KOPT-K1 (cell line): Measurements from ENCODE around the gene NTSR2.

Experiments used
- H3K27ac ChIP-seq: fragments of 200-600 bp; sonication (generic); 2 replicates; pipeline ENCODE4 v1.5.1; 2016; ENCODE audit warnings: antibody characterized with exemption, mild to moderate bottlenecking, low read depth, low read length; ENCODE audit not compliant: poor library complexity, severe bottlenecking
- H3K36me3 ChIP-seq: fragments of 200-600 bp; sonication (generic); 2 replicates; pipeline ENCODE4 v1.5.1; 2017; ENCODE audit warnings: antibody characterized with exemption, mild to moderate bottlenecking, low read length, moderate library complexity; ENCODE audit not compliant: insufficient read depth
- H3K9me3 ChIP-seq: fragments of 200-600 bp; sonication (generic); 2 replicates; pipeline ENCODE4 v1.5.1; 2017; ENCODE audit warnings: antibody characterized with exemption, low read length, mild to moderate bottlenecking; ENCODE audit not compliant: insufficient read depth, poor library complexity, severe bottlenecking

The NTSR2 gene

DNA sequence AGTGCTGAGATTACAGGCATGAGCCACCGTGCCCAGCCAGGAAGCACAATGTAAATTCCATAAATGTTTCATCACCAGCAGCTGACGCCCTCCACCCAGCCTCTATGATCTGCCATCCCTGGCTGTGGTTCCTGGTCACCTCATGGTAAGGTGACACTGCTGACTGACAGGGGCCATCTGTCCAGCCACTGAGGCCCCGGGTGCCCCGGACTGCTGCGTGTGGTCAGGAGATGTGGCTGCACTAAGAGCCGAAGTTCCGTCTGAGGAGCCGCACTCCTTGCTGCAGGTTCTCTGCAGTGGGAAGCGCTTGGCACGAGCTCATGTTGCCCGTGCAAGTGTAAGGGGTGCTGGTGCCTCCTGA, 10.9 kb downstream of the NTSR2 start:
- peaks cover 14% of the 10 kb centered on the region for H3K9me3 ChIP-seq
- H3K27ac ChIP-seq = no peak overlapping the region
- no peaks in the 10 kb centered on the region for H3K36me3 ChIP-seq

GRCh38 chr2:11658208-11659114, 11.5 kb downstream of the NTSR2 start:
- H3K9me3 ChIP-seq = peaks cover 14% of the 10 kb centered on the region
- no peaks in the 10 kb centered on the region for H3K36me3 ChIP-seq
- no peak overlapping the region for H3K27ac ChIP-seq

GRCh38 chr2:11657646-11658045, 12.3 kb downstream of the NTSR2 start:
- peaks cover 6% of the 10 kb centered on the region for H3K9me3 ChIP-seq

GRCh38 chr2:11657195-11657594, 12.8 kb downstream of the NTSR2 start:
- peaks cover 4% of the 10 kb centered on the region for H3K9me3 ChIP-seq
- no peak overlapping the region for H3K27ac ChIP-seq
- no peaks in the 10 kb centered on the region for H3K36me3 ChIP-seq

More at GRCh38 chr2:11657646-11658045, 12.3 kb downstream of the NTSR2 start:
- Histone ChIP-seq H3K27ac (no peak overlapping the region), H3K36me3 (no peaks in the 10 kb centered on the region)

- Histone ChIP-seq H3K36me3 (no peaks in the 10 kb centered on the region), H3K9me3 (no peaks in the 10 kb centered on the region), H3K27ac (no peak overlapping the region)
Measured at GRCh38 chr2:11656671-11657101, 13.3 kb downstream of the NTSR2 start.

DNA sequence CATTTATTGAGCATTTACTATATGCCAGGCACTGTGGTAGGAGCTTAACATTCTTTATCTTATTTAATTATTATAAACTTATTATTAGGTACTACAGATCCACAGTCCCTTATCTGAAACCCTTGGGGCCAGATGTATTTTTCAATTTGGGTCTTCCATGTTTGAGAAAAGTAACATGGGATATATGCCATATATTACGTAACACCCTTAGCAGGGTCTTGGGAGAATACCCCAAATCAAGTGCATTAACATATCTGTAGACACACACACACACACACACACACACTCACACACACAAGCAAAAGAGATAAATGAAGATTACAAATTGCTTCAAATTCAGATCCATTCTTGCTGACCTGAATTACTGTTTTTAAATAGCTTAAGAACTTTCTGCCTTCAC, 13.7 kb downstream of the NTSR2 start:
- Histone ChIP-seq H3K27ac (no peak overlapping the region), H3K9me3 (no peaks in the 10 kb centered on the region), H3K36me3 (no peaks in the 10 kb centered on the region)

GRCh38 chr2:11655495-11655894, 14.5 kb downstream of the NTSR2 start:
- H3K9me3 ChIP-seq = no peaks in the 10 kb centered on the region
- no peaks in the 10 kb centered on the region for H3K36me3 ChIP-seq
- no peak overlapping the region for H3K27ac ChIP-seq

- no peaks in the 10 kb centered on the region for H3K9me3 ChIP-seq
- no peak overlapping the region for H3K27ac ChIP-seq
Measured at GRCh38 chr2:11652553-11652952, 17.4 kb downstream of the NTSR2 start.

GRCh38 chr2:11651856-11652548, 18.0 kb downstream of the NTSR2 start:
- Histone ChIP-seq H3K27ac (no peak overlapping the region), H3K36me3 (no peaks in the 10 kb centered on the region)

More at GRCh38 chr2:11652553-11652952, 17.4 kb downstream of the NTSR2 start:
- no peaks in the 10 kb centered on the region for H3K36me3 ChIP-seq

DNA sequence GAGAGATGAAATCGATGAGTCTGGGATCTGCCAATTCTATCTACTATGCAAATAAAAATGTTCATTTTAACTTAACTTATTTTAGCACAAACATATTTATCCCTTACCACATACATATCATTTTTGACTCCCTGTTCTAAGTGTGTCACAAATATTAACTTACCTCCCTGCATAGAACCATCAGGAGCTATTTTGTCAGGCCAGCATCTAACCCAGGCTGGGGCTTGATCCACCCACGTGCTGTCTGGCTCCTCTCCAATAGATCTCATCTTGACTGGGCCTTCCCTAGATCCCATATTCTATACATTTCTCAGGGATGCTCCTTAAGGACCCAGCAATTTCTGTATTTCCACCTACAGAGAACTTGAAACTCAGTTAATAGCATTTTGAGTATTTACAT, 20.9 kb downstream of the NTSR2 start:
- Histone ChIP-seq H3K9me3 (no peaks in the 10 kb centered on the region), H3K27ac (no peak overlapping the region), H3K36me3 (no peaks in the 10 kb centered on the region)

More at GRCh38 chr2:11651856-11652548, 18.0 kb downstream of the NTSR2 start:
- H3K9me3 ChIP-seq = no peaks in the 10 kb centered on the region

- H3K9me3 ChIP-seq = no peaks in the 10 kb centered on the region
- no peak overlapping the region for H3K27ac ChIP-seq
- no peaks in the 10 kb centered on the region for H3K36me3 ChIP-seq
Measured at GRCh38 chr2:11647834-11648600, 22.0 kb downstream of the NTSR2 start.

DNA sequence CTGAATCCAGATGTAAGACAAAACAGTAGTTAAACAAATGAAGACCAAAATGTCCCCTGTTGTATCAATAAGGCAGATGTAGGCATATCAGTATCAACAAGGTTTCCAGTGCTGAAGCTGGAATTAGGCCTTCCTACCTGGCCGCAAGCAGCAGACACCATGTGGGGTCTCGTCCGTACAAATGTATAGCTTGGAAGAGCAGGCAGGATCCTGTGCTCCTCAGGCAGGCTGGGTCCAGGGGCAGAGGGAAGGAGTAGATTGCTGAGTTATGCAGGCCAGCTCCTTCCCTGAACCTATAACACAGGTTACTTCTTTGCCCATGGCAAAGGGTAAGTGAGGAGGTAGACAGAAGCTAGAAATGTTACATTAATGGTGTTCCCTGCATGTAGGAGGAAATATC, 23.5 kb downstream of the NTSR2 start:
- Histone ChIP-seq H3K27ac (no peak overlapping the region), H3K9me3 (no peaks in the 10 kb centered on the region), H3K36me3 (no peaks in the 10 kb centered on the region)

- Histone ChIP-seq H3K9me3 (no peaks in the 10 kb centered on the region), H3K36me3 (no peaks in the 10 kb centered on the region), H3K27ac (no peak overlapping the region)
Measured at GRCh38 chr2:11644293-11644692, 25.7 kb downstream of the NTSR2 start.

DNA sequence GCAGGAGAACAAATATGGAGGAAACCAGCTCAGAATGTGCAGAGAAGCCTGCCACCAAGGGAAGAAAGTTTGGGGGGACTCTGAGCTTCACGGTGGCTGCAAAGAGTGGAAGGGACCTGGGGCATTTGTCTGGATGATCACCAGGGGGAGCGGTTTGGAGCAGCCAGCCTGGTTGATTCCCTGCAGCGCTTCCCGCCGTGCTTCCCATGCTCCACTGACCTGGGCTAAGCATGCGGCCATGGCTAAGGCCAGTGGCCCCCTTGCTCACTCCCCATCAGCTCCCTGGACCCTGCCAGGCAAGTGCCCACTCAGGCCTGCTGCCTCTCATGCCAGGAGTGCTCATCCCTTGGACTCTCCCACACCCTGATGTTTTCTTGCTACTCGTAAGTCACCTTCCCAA, 27.0 kb downstream of the NTSR2 start:
- H3K27ac ChIP-seq = no peak overlapping the region
- no peaks in the 10 kb centered on the region for H3K36me3 ChIP-seq
- H3K9me3 ChIP-seq = no peaks in the 10 kb centered on the region

DNA sequence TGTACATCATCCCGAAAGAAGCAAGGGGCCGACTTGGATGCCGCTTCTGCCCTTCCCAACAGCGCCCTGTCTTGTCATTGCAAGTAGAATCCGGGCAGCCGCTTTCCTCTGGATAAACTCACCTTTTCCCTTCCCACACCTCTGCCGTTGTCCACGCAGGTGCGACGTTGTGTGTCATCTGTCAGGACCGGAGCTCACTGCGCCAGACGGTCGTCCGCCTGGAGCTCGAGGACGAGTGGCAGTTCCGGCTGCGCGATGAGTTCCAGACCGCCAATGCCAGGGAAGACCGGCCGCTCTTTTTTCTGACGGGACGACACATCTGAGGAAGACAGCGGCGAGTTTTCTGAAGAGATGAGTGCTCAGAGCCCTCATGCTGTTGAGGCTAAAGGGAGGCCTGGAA, 29.9 kb downstream of the NTSR2 start:
- Histone ChIP-seq H3K36me3 (no peaks in the 10 kb centered on the region), H3K27ac (no peak overlapping the region), H3K9me3 (no peaks in the 10 kb centered on the region)
